GM18868 (cell line): Measurements from ENCODE around the gene PHACTR1.
"Not testable (repeated sequence)": the region's sequence is repeated elsewhere in the genome, so short reads cannot be mapped to it uniquely, and the experiment has no call there.

Source experiments
- ATAC-seq: cut with Tn5 transposase; IDR thresholded peaks from one replicate; pipeline ENCODE4 v1.9.1; 2021; ENCODE audit warnings: mild to moderate bottlenecking, moderate library complexity; ENCODE audit not compliant: unreplicated experiment

Gene PHACTR1

GRCh38 chr6:13298446-13298845, 581.9 kb downstream of the PHACTR1 start:
- ATAC-seq, result no peak

- peak; percentile 26 for ATAC-seq
Observed at GRCh38 chr6:13299403-13299821, 582.8 kb downstream of the PHACTR1 start.

GRCh38 chr6:13299918-13300317, 583.4 kb downstream of the PHACTR1 start:
- no peak for ATAC-seq

GRCh38 chr6:13300643-13301590, 584.4 kb downstream of the PHACTR1 start:
- ATAC-seq, result no peak

GRCh38 chr6:13302291-13302690, 585.7 kb downstream of the PHACTR1 start:
- no peak for ATAC-seq

- peak; percentile 76 for ATAC-seq
Observed at GRCh38 chr6:13302751-13303667, 586.4 kb downstream of the PHACTR1 start.

GRCh38 chr6:13303668-13304017, 587.1 kb downstream of the PHACTR1 start:
- ATAC-seq, result peak; percentile 39

GRCh38 chr6:13304101-13304500, 587.5 kb downstream of the PHACTR1 start:
- no peak for ATAC-seq

- ATAC-seq, result peak; percentile 32
Observed at GRCh38 chr6:13304580-13305260, 588.2 kb downstream of the PHACTR1 start.

- ATAC-seq, result no peak
Observed at GRCh38 chr6:13305288-13305687, 588.7 kb downstream of the PHACTR1 start.

- ATAC-seq, result no peak
Observed at GRCh38 chr6:13305791-13306190, 589.2 kb downstream of the PHACTR1 start.

GRCh38 chr6:13307508-13307995, 591.0 kb downstream of the PHACTR1 start:
- ATAC-seq, result no peak

- no peak for ATAC-seq
Observed at GRCh38 chr6:13308332-13308731, 591.8 kb downstream of the PHACTR1 start.

GRCh38 chr6:13311155-13311554, 594.6 kb downstream of the PHACTR1 start:
- ATAC-seq, result no peak

- ATAC-seq, result no peak
Observed at GRCh38 chr6:13314806-13315205, 598.2 kb downstream of the PHACTR1 start.

- no peak for ATAC-seq
Observed at GRCh38 chr6:13315896-13316295, 599.3 kb downstream of the PHACTR1 start.

GRCh38 chr6:13318821-13319220, 602.3 kb downstream of the PHACTR1 start:
- no peak for ATAC-seq

GRCh38 chr6:13319891-13320564, 603.5 kb downstream of the PHACTR1 start:
- ATAC-seq, result no peak

- not testable (repeated sequence) for ATAC-seq
Observed at GRCh38 chr6:13326031-13326586, 609.5 kb downstream of the PHACTR1 start.

- ATAC-seq, result no peak
Observed at GRCh38 chr6:13327691-13328075, 611.1 kb downstream of the PHACTR1 start.
